ENCODE data around the gene ANAPC4. TPM values are rescaled to one million over a fixed set of nuclear protein-coding genes. Genes with fewer than 3 reads are reported as not detected.

The ANAPC4 gene
- polyA plus RNA-seq, 1 donor (not counting 4 experiments of a cell fraction or from before 2014, with no cell fraction given), result 26.9 TPM

- Histone ChIP-seq H3K9me1 (ENCODE audit: control insufficient read depth, extremely low read depth, insufficient read depth, low read length) (no peaks in the 10 kb centered on the region), H3K4me2 (ENCODE audit: control insufficient read depth, extremely low read depth, insufficient read depth, low read depth, low read length) (no peak overlapping the region), H2AFZ (ENCODE audit: control insufficient read depth, low read length) (no peak overlapping the region), H3K4me1 (ENCODE audit: control insufficient read depth, extremely low read depth, insufficient read depth, low read length) (no peaks in the 10 kb centered on the region), H3K9me3 (ENCODE audit: control insufficient read depth, low read depth, low read length) (no peaks in the 10 kb centered on the region), H3K4me3 (ENCODE audit: control insufficient read depth in 2 of 3, extremely low read depth in 1 of 3, insufficient read depth in 2 of 3, low read depth in 1 of 3, low read length in 3 of 3) (no peak overlapping the region), H3K27ac (ENCODE audit: control insufficient read depth, insufficient read depth, low read length) (no peak overlapping the region), H3K27me3 (ENCODE audit: control insufficient read depth, extremely low read depth, insufficient read depth, low read length) (no peaks in the 10 kb centered on the region), H3K79me2 (ENCODE audit: control insufficient read depth, insufficient read depth, low read length) (no peaks in the 10 kb centered on the region), H3K36me3 (ENCODE audit: control insufficient read depth in 2 of 2, extremely low read depth in 1 of 2, insufficient read depth in 2 of 2, low read length in 2 of 2) (no peaks in the 10 kb centered on the region), H3K9ac (ENCODE audit: control insufficient read depth, extremely low read depth, insufficient read depth, low read length) (no peak overlapping the region), H4K20me1 (ENCODE audit: control insufficient read depth, extremely low read depth, insufficient read depth, low read length) (no peaks in the 10 kb centered on the region)
- no peak for FAIRE-seq
- no peak for DNase-seq (ENCODE audit: low read depth, low spot score)
- no peak for TF ChIP-seq CTCF (optimal IDR thresholded peaks at IDR 0.05 in 1 of 3, IDR thresholded peaks at IDR 0.05 in 1 of 3, conservative IDR thresholded peaks at IDR 0.05 in 1 of 3; ENCODE audit: extremely low read depth in 1 of 3, insufficient read depth in 2 of 3, low read length in 3 of 3)
- TF ChIP-seq EZH2 (IDR thresholded peaks at IDR 0.05; ENCODE audit: low read length), result no peak
- dilution Hi-C loops (cut with MboI; ENCODE audit: extremely low pct_ligation_motif_present, low sequenced_read_pairs), result no loop called here
Observed at GRCh38 chr4:25466966-25467697, 90.1 kb downstream of the ANAPC4 start.

- H4K20me1 ChIP-seq (ENCODE audit: control insufficient read depth, extremely low read depth, insufficient read depth, low read length), result no peaks in the 10 kb centered on the region
- no peak overlapping the region for H3K27ac ChIP-seq (ENCODE audit: control insufficient read depth, insufficient read depth, low read length)
- no peaks in the 10 kb centered on the region for H3K9me3 ChIP-seq (ENCODE audit: control insufficient read depth, low read depth, low read length)
- no peak overlapping the region for H3K9ac ChIP-seq (ENCODE audit: control insufficient read depth, extremely low read depth, insufficient read depth, low read length)
- H2AFZ ChIP-seq (ENCODE audit: control insufficient read depth, low read length), result no peak overlapping the region
- H3K79me2 ChIP-seq (ENCODE audit: control insufficient read depth, insufficient read depth, low read length), result no peaks in the 10 kb centered on the region
- TF ChIP-seq CTCF (optimal IDR thresholded peaks at IDR 0.05 in 1 of 3, IDR thresholded peaks at IDR 0.05 in 1 of 3, conservative IDR thresholded peaks at IDR 0.05 in 1 of 3; ENCODE audit: extremely low read depth in 1 of 3, insufficient read depth in 2 of 3, low read length in 3 of 3) (no peak), EZH2 (IDR thresholded peaks at IDR 0.05; ENCODE audit: low read length) (no peak)
- DNase-seq (ENCODE audit: low read depth, low spot score) (no peak), FAIRE-seq (no peak)
- H3K4me3 ChIP-seq (ENCODE audit: control insufficient read depth in 2 of 3, extremely low read depth in 1 of 3, insufficient read depth in 2 of 3, low read depth in 1 of 3, low read length in 3 of 3), result no peak overlapping the region
- no peaks in the 10 kb centered on the region for H3K4me1 ChIP-seq (ENCODE audit: control insufficient read depth, extremely low read depth, insufficient read depth, low read length)
- dilution Hi-C loops (cut with MboI; ENCODE audit: extremely low pct_ligation_motif_present, low sequenced_read_pairs), result no loop called here
- no peaks in the 10 kb centered on the region for H3K36me3 ChIP-seq (ENCODE audit: control insufficient read depth in 2 of 2, extremely low read depth in 1 of 2, insufficient read depth in 2 of 2, low read length in 2 of 2)
- H3K4me2 ChIP-seq (ENCODE audit: control insufficient read depth, extremely low read depth, insufficient read depth, low read depth, low read length), result no peak overlapping the region
- H3K9me1 ChIP-seq (ENCODE audit: control insufficient read depth, extremely low read depth, insufficient read depth, low read length), result no peaks in the 10 kb centered on the region
- no peaks in the 10 kb centered on the region for H3K27me3 ChIP-seq (ENCODE audit: control insufficient read depth, extremely low read depth, insufficient read depth, low read length)
Observed at GRCh38 chr4:25467843-25468242, 90.8 kb downstream of the ANAPC4 start.

Other genes starting within 250 kb of the ANAPC4 start
- 3.2 to 6.6 TPM (median 4.6 TPM) in 3 replicates for gene SEPSECS, start 216.8 kb upstream of the ANAPC4 start, polyA plus RNA-seq
- 7.8 to 16.7 TPM (median 8.7 TPM) in 3 replicates for gene PI4K2B, start 143.2 kb upstream of the ANAPC4 start, polyA plus RNA-seq
- gene ZCCHC4, start 64.5 kb upstream of the ANAPC4 start, polyA plus RNA-seq, result 7.4 to 10.8 TPM (median 7.9 TPM) in 3 replicates

All from keratinocyte (primary cell).